IMR-90 (cell line): Measurements from ENCODE around the gene POLR1A. TPM values are rescaled to one million over a fixed set of nuclear protein-coding genes. Genes with fewer than 3 reads are reported as not detected.

Experiments
- ATAC-seq: fragments of 200-7000 bp; cut with Tn5 transposase; 2 replicates; pipeline ENCODE4 v1.9.1; 2020; ENCODE audit warnings: low read depth, mild to moderate bottlenecking, moderate library complexity
- BruUV-seq: library from RNA; stranded (reverse); fragments of 400-500 nt; replicated peaks from 2 replicates; lab custom pipeline; 2021; lab: Mats Ljungman, UMichigan
- CTCF ChIA-PET: fragments of 300-600 bp; formaldehyde crosslinking; extraction: SDS; loops from one replicate; lab custom pipeline; 2021; ENCODE audit warnings: antibody characterized with exemption; lab: Yijun Ruan, JAX
- POLR2A ChIA-PET: fragments of 300-600 bp; sonication (Branson Sonifier 250); formaldehyde crosslinking; loops from one replicate; lab custom pipeline; 2022; ENCODE audit warnings: antibody characterized with exemption; ENCODE audit not compliant: unreplicated experiment; lab: Charles Lee
- DNase-seq: peaks from one replicate; pipeline ENCODE4 v3.0.0; 2013
- H2AFZ ChIP-seq: replicated peaks from 2 replicates; pipeline ENCODE3; 2013; ENCODE audit warnings: low read length, mild to moderate bottlenecking; ENCODE audit not compliant: poor library complexity
- H2AK5ac ChIP-seq: 2 replicates; pipeline ENCODE4 v1.6.1; 2013; ENCODE audit warnings: low read depth, low read length, inconsistent platforms
- H2AK9ac ChIP-seq: replicated peaks from 2 replicates; pipeline ENCODE3; 2013; ENCODE audit warnings: mild to moderate bottlenecking, low read depth, low read length, moderate library complexity; ENCODE audit not compliant: poor library complexity
- H2BK120ac ChIP-seq: 2 replicates; pipeline ENCODE4 v1.6.1; 2013; ENCODE audit warnings: low read depth, low read length, inconsistent platforms
- H2BK15ac ChIP-seq: 3 replicates; pipeline ENCODE4 v1.6.1; 2013; ENCODE audit warnings: low read depth, low read length, inconsistent platforms
- H2BK20ac ChIP-seq: 2 replicates; pipeline ENCODE4 v1.6.1; 2013; ENCODE audit warnings: low read depth, mild to moderate bottlenecking, inconsistent platforms, low read length, moderate library complexity
- H2BK5ac ChIP-seq: 2 replicates; pipeline ENCODE4 v1.6.1; 2013; ENCODE audit warnings: mild to moderate bottlenecking, low read depth, low read length, inconsistent platforms; ENCODE audit not compliant: poor library complexity, severe bottlenecking
- H3K14ac ChIP-seq: replicated peaks from 2 replicates; pipeline ENCODE4 v1.6.1; 2013; ENCODE audit warnings: low read depth, low read length, inconsistent platforms
- H3K18ac ChIP-seq: 2 replicates; pipeline ENCODE4 v1.6.1; 2013; ENCODE audit warnings: low read depth, low read length, control low read depth
- H3K23ac ChIP-seq: 2 replicates; pipeline ENCODE4 v1.6.1; 2013; ENCODE audit warnings: low read depth, low read length, inconsistent platforms
- H3K27ac ChIP-seq: 2 replicates; pipeline ENCODE4 v1.5.1; 2013; ENCODE audit warnings: mild to moderate bottlenecking, control low read depth, low read length; ENCODE audit not compliant: insufficient read depth
- H3K27me3 ChIP-seq: 2 replicates; pipeline ENCODE4 v1.6.1; 2013; ENCODE audit warnings: low read length; ENCODE audit not compliant: control insufficient read depth, insufficient read depth
- H3K36me3 ChIP-seq: 2 replicates; pipeline ENCODE4 v1.6.1; 2013; ENCODE audit warnings: low read length, mixed read lengths; ENCODE audit not compliant: control insufficient read depth, insufficient read depth
- H3K4ac ChIP-seq: 2 replicates; pipeline ENCODE4 v1.6.1; 2013; ENCODE audit warnings: low read depth, low read length, inconsistent platforms
- H3K4me1 ChIP-seq: 2 replicates; pipeline ENCODE4 v1.6.1; 2013; ENCODE audit warnings: low read length, mixed read lengths; ENCODE audit not compliant: control insufficient read depth, insufficient read depth
- H3K4me2 ChIP-seq: 2 replicates; pipeline ENCODE4 v1.6.1; 2013; ENCODE audit warnings: low read depth, mild to moderate bottlenecking, control low read depth, low read length, moderate library complexity
- H3K4me3 ChIP-seq: 2 replicates; pipeline ENCODE4 v1.5.1; 2013; ENCODE audit warnings: low read depth, mild to moderate bottlenecking, control low read depth, low read length, moderate library complexity; ENCODE audit not compliant: insufficient read depth
- H3K56ac ChIP-seq: 2 replicates; pipeline ENCODE4 v1.6.1; 2013; ENCODE audit warnings: low read length, inconsistent platforms; ENCODE audit not compliant: insufficient read depth; ENCODE audit errors: extremely low read depth
- H3K79me1 ChIP-seq, 2 experiments: 2 replicates each; pipeline ENCODE4 v1.6.1; 2013; ENCODE audit warnings: low read length in 2 of 2, inconsistent platforms in 1 of 2, low read depth in 1 of 2
- H3K9ac ChIP-seq: 2 replicates; pipeline ENCODE4 v1.6.1; 2013; ENCODE audit warnings: low read depth, low read length, control low read depth
- H3K9me1 ChIP-seq: 2 replicates; pipeline ENCODE4 v1.6.1; 2013; ENCODE audit warnings: low read length, inconsistent platforms; ENCODE audit not compliant: insufficient read depth
- H3K9me3 ChIP-seq: 2 replicates; pipeline ENCODE4 v1.6.1; 2013; ENCODE audit warnings: low read length; ENCODE audit not compliant: control insufficient read depth, insufficient read depth
- H4K20me1 ChIP-seq: 2 replicates; pipeline ENCODE4 v1.6.1; 2013; ENCODE audit warnings: low read length, inconsistent platforms; ENCODE audit not compliant: insufficient read depth
- H4K5ac ChIP-seq: 2 replicates; pipeline ENCODE4 v1.6.1; 2013; ENCODE audit warnings: mild to moderate bottlenecking, low read depth, low read length, control low read depth
- H4K8ac ChIP-seq, 2 experiments: 2 replicates each; pipeline ENCODE4 v1.6.1; 2013; ENCODE audit warnings: low read depth in 2 of 2, low read length in 2 of 2, control low read depth in 1 of 2, inconsistent platforms in 1 of 2
- H4K91ac ChIP-seq: 2 replicates; pipeline ENCODE4 v1.6.1; 2013; ENCODE audit warnings: low read depth, low read length, inconsistent platforms; ENCODE audit not compliant: insufficient read depth
- BHLHE40 ChIP-seq: fragments of 150-350 bp; IDR thresholded peaks from 2 replicates; pipeline ENCODE4 v1.6.1; 2016; ENCODE audit warnings: mild to moderate bottlenecking, low read depth, low read length
- CEBPB ChIP-seq: IDR thresholded peaks from 2 replicates; pipeline ENCODE4 v1.6.1; 2012; ENCODE audit warnings: low read depth, low read length, improper control_type of control experiment
- CHD1 ChIP-seq: IDR thresholded peaks from 2 replicates; pipeline ENCODE4 v1.6.1; 2012; ENCODE audit warnings: low read depth, low read length, improper control_type of control experiment
- ELK1 ChIP-seq: fragments of 150-350 bp; IDR thresholded peaks from 2 replicates; pipeline ENCODE4 v1.6.1; 2016; ENCODE audit warnings: low read depth, mild to moderate bottlenecking, low read length, moderate library complexity, borderline replicate concordance
- FOS ChIP-seq: fragments of 150-350 bp; IDR thresholded peaks from 2 replicates; pipeline ENCODE4 v1.6.1; 2016; ENCODE audit warnings: low read depth, low read length
- MAZ ChIP-seq: IDR thresholded peaks from 2 replicates; pipeline ENCODE4 v1.6.1; 2012; ENCODE audit warnings: low read depth, mild to moderate bottlenecking, low read length, improper control_type of control experiment, moderate library complexity, borderline replicate concordance
- MXI1 ChIP-seq: IDR thresholded peaks from 2 replicates; pipeline ENCODE4 v1.6.1; 2012; ENCODE audit warnings: low read depth, mild to moderate bottlenecking, low read length, moderate library complexity, borderline replicate concordance
- POLR2A ChIP-seq: IDR thresholded peaks from 2 replicates; pipeline ENCODE4 v1.6.1; 2012; ENCODE audit warnings: mild to moderate bottlenecking, low read depth, low read length
- RAD21 ChIP-seq: IDR thresholded peaks from 2 replicates; pipeline ENCODE4 v1.6.1; 2012; ENCODE audit warnings: low read length, improper control_type of control experiment
- RFX5 ChIP-seq: IDR thresholded peaks from 2 replicates; pipeline ENCODE4 v1.8.0; 2012; ENCODE audit warnings: low read depth, mild to moderate bottlenecking, low read length, moderate library complexity
- SMC3 ChIP-seq: fragments of 150-350 bp; IDR thresholded peaks from 2 replicates; pipeline ENCODE4 v1.6.1; 2016; ENCODE audit warnings: low read depth, mild to moderate bottlenecking, antibody characterized with exemption, low read length, moderate library complexity
- USF2 ChIP-seq: fragments of 150-350 bp; IDR thresholded peaks from 2 replicates; pipeline ENCODE4 v1.6.1; 2017; ENCODE audit warnings: mild to moderate bottlenecking, antibody characterized with exemption, low read length, low read depth
- WGBS, 2 experiments: methylation state at CpG; one replicate each; pipeline versions ENCODE4 v1.1.5 to v1.1.7; 2013; ENCODE audit warnings: missing lambda C conversion rate in 2 of 2; ENCODE audit not compliant: insufficient read length in 1 of 2; ENCODE audit errors: extremely low coverage in 2 of 2; 5-methylcytosine and 5-hydroxymethylcytosine counted together
- dilution Hi-C: fragments of 300-500 bp; cut with HindIII; formaldehyde crosslinking; loops from one replicate; pipeline ENCODE4 v1.14.3; 2018; ENCODE audit warnings: low sequenced_read_pairs; ENCODE audit not compliant: unreplicated experiment
- in situ Hi-C: fragments of 300-500 bp; cut with MboI; formaldehyde crosslinking; loops from 3 replicates; pipeline ENCODE4 v1.14.3; 2019; ENCODE audit warnings: low sequenced_read_pairs, inconsistent platforms, mixed read lengths
- intact Hi-C: fragments of 100-400 bp; cut with micrococcal nuclease; formaldehyde crosslinking; loops from 2 replicates; pipeline ENCODE4 v1.10.0; 2022
- polyA plus RNA-seq, 3 experiments: library from polyadenylated mRNA; depleted of rRNA; stranded (reverse); fragments of >200 nt; gene quantifications; 2 replicates each; pipeline ENCODE4 v1.2.3, GENCODE V29; 2012; ENCODE audit warnings: low replicate concordance in 1 of 3
- total RNA-seq: library from RNA; depleted of rRNA; stranded (reverse); fragments of >200 nt; gene quantifications from 2 replicates; pipeline ENCODE4 v1.2.3, GENCODE V29; 2012
- TF ChIP-seq, protein P1 (sequence below): conservative IDR thresholded peaks from 2 replicates; pipeline ENCODE4 v1.5.1; 2012; ENCODE audit warnings: mild to moderate bottlenecking, low read depth, low read length, improper control_type of control experiment

POLR1A gene
- total and polyA plus RNA-seq, 2 of the 4 experiments (the other 2 are of a cell fraction) = 7.6 to 27.4 TPM

DNA sequence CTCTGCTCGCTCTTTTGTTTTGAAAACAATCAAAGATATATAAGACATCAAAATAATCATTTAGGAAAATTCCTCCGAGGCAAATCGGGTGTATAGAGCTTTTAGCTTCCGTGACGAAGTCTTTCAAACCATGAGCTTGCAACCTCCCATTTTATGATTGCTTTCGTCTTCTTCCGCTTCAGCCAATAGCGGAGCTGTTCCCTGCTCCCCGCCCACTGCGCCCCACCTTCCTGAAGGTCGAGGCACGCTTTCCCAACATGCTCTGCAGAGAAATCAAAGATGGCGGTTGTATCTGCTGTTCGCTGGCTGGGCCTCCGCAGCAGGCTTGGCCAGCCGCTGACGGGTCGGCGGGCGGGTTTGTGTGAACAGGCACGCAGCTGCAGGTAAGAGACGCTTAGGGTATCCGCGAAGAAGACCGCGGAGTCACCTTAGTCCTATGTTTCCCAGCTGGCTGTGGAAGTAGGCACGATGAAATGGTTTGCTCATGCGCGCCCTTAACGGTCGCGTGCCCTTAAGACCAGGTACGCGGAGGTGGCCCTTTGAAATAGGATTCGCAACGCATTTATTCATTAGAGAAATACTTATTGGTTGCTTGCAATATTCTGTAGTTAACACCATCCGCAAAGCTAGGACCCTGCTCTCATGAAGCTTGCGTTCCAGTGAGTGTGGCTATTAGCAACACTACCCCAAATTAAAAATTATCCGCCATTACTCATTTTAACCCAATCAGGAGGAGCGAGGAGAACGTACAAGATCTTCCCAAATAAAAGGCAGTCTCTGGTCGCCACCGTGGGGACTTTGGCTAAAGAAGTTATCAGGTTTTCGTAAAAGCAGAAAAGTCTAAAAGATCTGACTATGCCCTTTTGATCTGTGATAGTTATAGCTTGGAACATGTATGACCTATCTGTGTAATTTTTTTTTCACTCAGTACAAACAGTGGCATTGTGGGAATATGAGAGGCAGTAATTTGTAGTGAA lies 571 bp upstream of the POLR1A start, which contains the start of gene PTCD3:
TSS of gene PTCD3 (plus strand) at position 267 of the 977 bp plus-strand sequence. CDS start at position 280, 13 bp downstream.
- peak within 1 kb of the TSS; percentile 71 for H3K4me3 ChIP-seq
- in situ Hi-C loops = no loop called here
- peaks cover 16 to 58% of the 10 kb centered on the region in 2 experiments for H3K79me1 ChIP-seq
- peak within 1 kb of the TSS; percentile 86 for H3K27ac ChIP-seq
- peak within 1 kb of the TSS; percentile 79 to 97 for H4K8ac ChIP-seq
- H4K20me1 ChIP-seq = peaks cover 13% of the 10 kb centered on the region
- peak within 1 kb of the TSS; percentile 47 for H3K18ac ChIP-seq
- BruUV-seq = no TSS peak
- dilution Hi-C loops = no loop called here
- ChIA-PET POLR2A (no interaction called here), CTCF (no interaction called here)
- peak within 1 kb of the TSS; percentile 95 for H3K56ac ChIP-seq
- DNase-seq (peak; percentile 95), ATAC-seq (peak; percentile 94)
- peak within 1 kb of the TSS; percentile 93 for H2BK20ac ChIP-seq
- H3K14ac ChIP-seq = peak within 1 kb of the TSS; percentile 94
- peak within 1 kb of the TSS; percentile 97 for H2BK120ac ChIP-seq
- peak within 1 kb of the TSS; percentile 88 for H2BK5ac ChIP-seq
- WGBS, 2 experiments = 0% methylated on average over 11 of the region's 44 CpGs; no CpG with 5 or more reads in 1 of the 2 experiments
- H2AK5ac ChIP-seq = peak within 1 kb of the TSS; percentile 77; the same call in 1 of the 2 replicates
- no peaks in the 10 kb centered on the region for H3K9me1 ChIP-seq
- peak within 1 kb of the TSS; percentile 49; the same call in 1 of the 3 replicates for H2BK15ac ChIP-seq
- H3K4me1 ChIP-seq = peaks cover 2% of the 10 kb centered on the region; the same call in 1 of the 2 replicates
- H3K36me3 ChIP-seq = peaks cover 5% of the 10 kb centered on the region
- peak within 1 kb of the TSS; percentile 93 for H3K9ac ChIP-seq
- intact Hi-C loops = no loop called here
- peak within 1 kb of the TSS; percentile 91 for H4K5ac ChIP-seq
- H4K91ac ChIP-seq = peak within 1 kb of the TSS; percentile 83
- H2AK9ac ChIP-seq = peak within 1 kb of the TSS; percentile 96
- H2AFZ ChIP-seq = peak within 1 kb of the TSS; percentile 96
- H3K4ac ChIP-seq = peak within 1 kb of the TSS; percentile 88
- H3K27me3 ChIP-seq = no peaks in the 10 kb centered on the region
- peak within 1 kb of the TSS; percentile 97 for H3K23ac ChIP-seq
- H3K9me3 ChIP-seq = no peaks in the 10 kb centered on the region
- peak within 1 kb of the TSS; percentile 91 for H3K4me2 ChIP-seq
- peak; percentile 85; the same call in 1 of the 2 replicates for TF ChIP-seq MAZ
- TF ChIP-seq CEBPB = peak; percentile 80
- TF ChIP-seq, protein P1, sequence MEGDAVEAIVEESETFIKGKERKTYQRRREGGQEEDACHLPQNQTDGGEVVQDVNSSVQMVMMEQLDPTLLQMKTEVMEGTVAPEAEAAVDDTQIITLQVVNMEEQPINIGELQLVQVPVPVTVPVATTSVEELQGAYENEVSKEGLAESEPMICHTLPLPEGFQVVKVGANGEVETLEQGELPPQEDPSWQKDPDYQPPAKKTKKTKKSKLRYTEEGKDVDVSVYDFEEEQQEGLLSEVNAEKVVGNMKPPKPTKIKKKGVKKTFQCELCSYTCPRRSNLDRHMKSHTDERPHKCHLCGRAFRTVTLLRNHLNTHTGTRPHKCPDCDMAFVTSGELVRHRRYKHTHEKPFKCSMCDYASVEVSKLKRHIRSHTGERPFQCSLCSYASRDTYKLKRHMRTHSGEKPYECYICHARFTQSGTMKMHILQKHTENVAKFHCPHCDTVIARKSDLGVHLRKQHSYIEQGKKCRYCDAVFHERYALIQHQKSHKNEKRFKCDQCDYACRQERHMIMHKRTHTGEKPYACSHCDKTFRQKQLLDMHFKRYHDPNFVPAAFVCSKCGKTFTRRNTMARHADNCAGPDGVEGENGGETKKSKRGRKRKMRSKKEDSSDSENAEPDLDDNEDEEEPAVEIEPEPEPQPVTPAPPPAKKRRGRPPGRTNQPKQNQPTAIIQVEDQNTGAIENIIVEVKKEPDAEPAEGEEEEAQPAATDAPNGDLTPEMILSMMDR = no peak
- no peak for TF ChIP-seq FOS
- peak; percentile 91 for TF ChIP-seq MXI1
- TF ChIP-seq RFX5 = no peak
- TF ChIP-seq POLR2A = peak; percentile 90
- TF ChIP-seq CHD1 = peak; percentile 84; the same call in 1 of the 2 replicates
- TF ChIP-seq USF2 = no peak
- TF ChIP-seq SMC3 = no peak
- TF ChIP-seq BHLHE40 = peak; percentile 97
- no peak for TF ChIP-seq ELK1
- TF ChIP-seq RAD21 = no peak
